ENCODE measurements around the gene MTA1. TPM values are rescaled to one million over a fixed set of nuclear protein-coding genes. Genes with fewer than 3 reads are reported as not detected.

MTA1 gene
- total and polyA plus RNA-seq, 2 of the 8 experiments (the other 6 are each of a cell fraction or from before 2014, with no cell fraction given), result 73.9 to 221 TPM

DNA sequence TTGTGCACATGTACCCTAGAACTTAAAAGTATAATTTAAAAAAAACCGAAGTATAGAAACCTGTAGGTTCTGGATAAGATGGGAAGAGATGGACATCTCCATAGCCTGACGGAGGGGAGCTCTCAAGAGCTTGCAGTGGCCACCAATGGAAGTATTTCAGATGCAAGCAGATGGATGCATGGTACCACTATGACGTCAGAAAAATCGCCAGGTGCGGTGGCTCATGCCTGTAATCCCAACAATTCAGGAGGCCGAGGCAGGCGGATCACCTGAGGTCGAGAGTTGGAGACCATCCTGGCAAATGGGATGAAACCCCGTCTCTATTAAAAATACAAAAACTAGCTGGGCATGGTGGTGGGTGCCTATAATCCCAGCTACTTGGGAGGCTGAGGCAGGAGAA, 17.9 kb upstream of the MTA1 start:
- no peak overlapping the region for H2AK5ac ChIP-seq (ENCODE audit: low read depth, low read length)
- no peak overlapping the region for H3K4me2 ChIP-seq (ENCODE audit: insufficient read depth in 1 of 2, low read depth in 2 of 2, low read length in 2 of 2)
- H4K5ac ChIP-seq (ENCODE audit: insufficient read length, low read depth, low read length), result no peak overlapping the region
- no peak overlapping the region for H2AFZ ChIP-seq (ENCODE audit: low read length)
- H4K91ac ChIP-seq (replicated peaks; ENCODE audit: insufficient read length, low read length), result no peak overlapping the region
- no peak overlapping the region for H3K4ac ChIP-seq (replicated peaks; ENCODE audit: insufficient read length, low read depth, low read length)
- H3K56ac ChIP-seq (replicated peaks; ENCODE audit: insufficient read length, low read depth, low read length), result no peak overlapping the region
- no peak overlapping the region for H3K27ac ChIP-seq (ENCODE audit: low read depth, low read length)
- ChIA-PET POLR2A (ENCODE audit: partially characterized antibody) (no interaction called here), CTCF (ENCODE audit: partially characterized antibody) (no interaction called here)
- no peak for FAIRE-seq
- no peak overlapping the region for H4K8ac ChIP-seq (ENCODE audit: extremely low read depth, insufficient read depth, low read length)
- H3K79me2 ChIP-seq (ENCODE audit: control insufficient read depth in 1 of 2, insufficient read depth in 2 of 2, low read length in 2 of 2), result no peaks in the 10 kb centered on the region
- no peak overlapping the region for H2BK120ac ChIP-seq (replicated peaks; ENCODE audit: low read depth, low read length)
- no peaks in the 10 kb centered on the region for H4K20me1 ChIP-seq (replicated peaks in 1 of 2; ENCODE audit: control insufficient read depth in 1 of 2, insufficient read depth in 2 of 2, low read length in 2 of 2)
- no peak for DNase-seq (ENCODE audit: low read depth in 1 of 2, low spot score in 2 of 2)
- 94% methylated on average over 9 of the region's 9 CpGs; no CpG with 5 or more reads in 1 of the 2 experiments for WGBS, 2 experiments (ENCODE audit: extremely low coverage in 1 of 2, insufficient coverage in 1 of 2, insufficient read length in 1 of 2, insufficient replicate concordance in 2 of 2, low coverage in 1 of 2, low lambda C conversion rate in 2 of 2, missing lambda C conversion rate in 1 of 2)
- peaks cover 3% of the 10 kb centered on the region; the same call in 1 of the 2 replicates for H3K23me2 ChIP-seq (ENCODE audit: low read depth, low read length)
- no peaks in the 10 kb centered on the region for H3K79me1 ChIP-seq (ENCODE audit: low read depth, low read length)
- H2BK20ac ChIP-seq (ENCODE audit: low read length), result no peak overlapping the region
- H3K36me3 ChIP-seq (ENCODE audit: control insufficient read depth in 2 of 4, insufficient read depth in 4 of 4, low read length in 3 of 4), result peaks cover 0 to 16% (median 2%) of the 10 kb centered on the region in 4 experiments; a peak in 3 of 8 replicates
- H2BK15ac ChIP-seq (ENCODE audit: low read length), result no peak overlapping the region
- H2BK12ac ChIP-seq (ENCODE audit: low read depth, low read length), result no peak overlapping the region
- peaks cover 45 to 68% of the 10 kb centered on the region in 2 experiments for H3K9me3 ChIP-seq (ENCODE audit: insufficient read depth in 2 of 2, low read depth in 1 of 2, low read length in 1 of 2)
- no peak overlapping the region for H3K9ac ChIP-seq (replicated peaks in 1 of 4; ENCODE audit: extremely low read depth in 1 of 4, low read depth in 3 of 4, low read length in 3 of 4)
- no peak overlapping the region for H3K14ac ChIP-seq (ENCODE audit: insufficient read length)
- H2BK5ac ChIP-seq (ENCODE audit: low read depth, low read length), result no peak overlapping the region
- H3K4me1 ChIP-seq (replicated peaks in 1 of 4; ENCODE audit: control insufficient read depth in 3 of 4, insufficient read depth in 4 of 4, low read length in 3 of 4), result peaks cover 0 to 9% (median 3%) of the 10 kb centered on the region in 4 experiments; a peak in 4 of 7 replicates
- no peak overlapping the region for H3K23ac ChIP-seq (ENCODE audit: insufficient read length)
- peaks cover 0 to 19% (median 8%) of the 10 kb centered on the region in 4 experiments; a peak in 6 of 7 replicates for H3K27me3 ChIP-seq (replicated peaks in 1 of 4; ENCODE audit: control insufficient read depth in 3 of 4, extremely low read depth in 1 of 4, insufficient read depth in 3 of 4, low read length in 3 of 4)
- H3K18ac ChIP-seq (ENCODE audit: extremely low read depth, low read length), result no peak overlapping the region
- H3K4me3 ChIP-seq (ENCODE audit: extremely low read depth in 1 of 4, insufficient read depth in 2 of 4, low read depth in 3 of 4, low read length in 4 of 4), result no peak overlapping the region
- TF ChIP-seq BCL11A (IDR thresholded peaks at IDR 0.05; ENCODE audit: low read depth in 2 of 2, low read length in 2 of 2) (no peak), HDAC2 (IDR thresholded peaks at IDR 0.05; ENCODE audit: borderline replicate concordance in 1 of 2, low read depth in 2 of 2, low read length in 2 of 2) (no peak), KDM4A (IDR thresholded peaks at IDR 0.05; ENCODE audit: low read depth, low read length, severe bottlenecking) (no peak), TBP (IDR thresholded peaks at IDR 0.05; ENCODE audit: low read depth, low read length) (no peak), CREB1 (IDR thresholded peaks at IDR 0.05) (no peak), CBX8 (IDR thresholded peaks at IDR 0.05; ENCODE audit: borderline replicate concordance, low read depth, low read length) (no peak), SIRT6 (IDR thresholded peaks at IDR 0.05; ENCODE audit: low read length) (no peak), TAF7 (optimal IDR thresholded peaks at IDR 0.05; ENCODE audit: borderline replicate concordance, low read depth, low read length) (no peak), POLR2A (IDR thresholded peaks at IDR 0.05; ENCODE audit: control extremely low read depth in 1 of 2, low read depth in 2 of 2, low read length in 2 of 2) (no peak), JUN (IDR thresholded peaks at IDR 0.05; ENCODE audit: low read depth, low read length) (no peak)
- TF ChIP-seq, protein P1, sequence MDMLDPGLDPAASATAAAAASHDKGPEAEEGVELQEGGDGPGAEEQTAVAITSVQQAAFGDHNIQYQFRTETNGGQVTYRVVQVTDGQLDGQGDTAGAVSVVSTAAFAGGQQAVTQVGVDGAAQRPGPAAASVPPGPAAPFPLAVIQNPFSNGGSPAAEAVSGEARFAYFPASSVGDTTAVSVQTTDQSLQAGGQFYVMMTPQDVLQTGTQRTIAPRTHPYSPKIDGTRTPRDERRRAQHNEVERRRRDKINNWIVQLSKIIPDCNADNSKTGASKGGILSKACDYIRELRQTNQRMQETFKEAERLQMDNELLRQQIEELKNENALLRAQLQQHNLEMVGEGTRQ (IDR thresholded peaks at IDR 0.05; ENCODE audit: low read length), result no peak

All from H1 (cell line).